ENCODE data around the gene HCN2.
A peak's percentile ranks its signal among the peaks of the same experiment; 100 is the strongest.
"Not testable (repeated sequence)": the region's sequence is repeated elsewhere in the genome, so short reads cannot be mapped to it uniquely, and the experiment has no call there.

The HCN2 gene

GRCh38 chr19:572140-572742 is 17.4 kb upstream of the HCN2 start, which contains the start of gene BSG:
Gene BSG, plus strand, starts transcription at chr19:572596. Its CDS starts 39 bp downstream, at chr19:572635.
- DNase-seq, result peak; percentile 97

GRCh38 chr19:572743-573518 is 16.8 kb upstream of the HCN2 start:
- peak; percentile 48 for DNase-seq

GRCh38 chr19:573519-573825 is 16.2 kb upstream of the HCN2 start:
- no peak for DNase-seq

- no peak for DNase-seq
Observed at GRCh38 chr19:574658-575526, 14.8 kb upstream of the HCN2 start.

GRCh38 chr19:575527-576506 is 13.9 kb upstream of the HCN2 start:
- DNase-seq, result no peak

GRCh38 chr19:576768-577438 is 12.8 kb upstream of the HCN2 start:
- no peak for DNase-seq

GRCh38 chr19:577439-578392 is 12.0 kb upstream of the HCN2 start:
- no peak for DNase-seq

GRCh38 chr19:579111-579841 is 10.4 kb upstream of the HCN2 start:
- no peak for DNase-seq

- no peak for DNase-seq
Observed at GRCh38 chr19:579842-580155, 9.9 kb upstream of the HCN2 start.

GRCh38 chr19:580274-580835 is 9.3 kb upstream of the HCN2 start:
- no peak for DNase-seq

- DNase-seq, result no peak
Observed at GRCh38 chr19:581399-582111, 8.1 kb upstream of the HCN2 start.

GRCh38 chr19:582497-583197 is 7.0 kb upstream of the HCN2 start:
- DNase-seq, result no peak

- no peak for DNase-seq
Observed at GRCh38 chr19:583198-583967, 6.3 kb upstream of the HCN2 start.

- no peak for DNase-seq
Observed at GRCh38 chr19:583968-584239, 5.8 kb upstream of the HCN2 start.

GRCh38 chr19:584240-585001 is 5.3 kb upstream of the HCN2 start:
- peak; percentile 32 for DNase-seq

GRCh38 chr19:585146-585545 is 4.5 kb upstream of the HCN2 start:
- not testable (repeated sequence) for DNase-seq

GRCh38 chr19:585551-586110 is 4.0 kb upstream of the HCN2 start:
- DNase-seq, result no peak

Measured in NCI-H1092 treated with DMSO at 0.1 percent for 48 hours (cell line).